ENCODE results near the gene BCAN.
A peak's percentile ranks its signal among the peaks of the same experiment; 100 is the strongest.
"Not testable (repeated sequence)": the region's sequence is repeated elsewhere in the genome, so short reads cannot be mapped to it uniquely, and the experiment has no call there.

The BCAN gene

GRCh38 chr1:156616463-156616862 lies 25.5 kb upstream of the BCAN start:
- peak; percentile 97 for DNase-seq

DNA sequence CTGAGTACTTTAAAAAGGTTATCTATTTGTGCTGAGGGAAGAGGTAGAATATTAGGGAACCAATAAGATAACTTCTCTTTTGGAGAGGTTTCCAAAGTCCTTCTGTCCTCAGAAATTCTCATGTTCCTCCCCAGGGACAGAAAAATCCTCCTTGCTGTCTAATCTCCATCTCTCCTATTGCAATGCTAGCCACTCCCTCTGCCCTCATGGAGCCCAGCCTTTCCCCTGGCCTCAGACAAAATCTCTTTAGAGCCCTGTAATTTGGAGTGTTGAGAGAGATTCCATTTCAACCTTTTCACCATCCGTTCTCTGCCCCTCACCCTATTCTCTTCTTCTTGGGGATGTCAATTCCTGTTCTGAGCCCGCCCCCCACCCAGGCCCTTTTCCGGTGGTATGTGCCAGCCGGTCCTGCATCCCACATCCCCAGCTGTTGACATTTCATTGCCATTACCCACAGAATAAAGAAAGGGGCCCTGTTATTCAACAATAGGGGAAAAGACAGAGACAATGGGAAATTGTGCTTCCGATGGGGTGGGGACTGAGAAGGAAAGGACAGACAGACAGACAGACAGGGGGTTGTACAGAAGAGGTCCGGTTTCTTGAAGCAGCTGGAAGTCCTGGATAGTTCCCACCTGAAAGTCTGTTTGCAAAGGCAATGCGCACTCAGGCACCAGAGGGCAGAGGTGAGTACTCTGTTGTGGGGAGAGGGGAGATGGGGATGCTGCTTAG lies 22.9 kb upstream of the BCAN start, which contains the start of gene HAPLN2:
Gene HAPLN2 (plus strand): TSS at position 563 of the 729 bp plus-strand sequence. CDS start 4,076 bp downstream, outside the sequence.
- peak; percentile 85 for DNase-seq

- no peak for DNase-seq
Measured at GRCh38 chr1:156619582-156619955, 22.3 kb upstream of the BCAN start.

GRCh38 chr1:156622581-156623297 lies 19.2 kb upstream of the BCAN start:
- DNase-seq: peak; percentile 84

DNA sequence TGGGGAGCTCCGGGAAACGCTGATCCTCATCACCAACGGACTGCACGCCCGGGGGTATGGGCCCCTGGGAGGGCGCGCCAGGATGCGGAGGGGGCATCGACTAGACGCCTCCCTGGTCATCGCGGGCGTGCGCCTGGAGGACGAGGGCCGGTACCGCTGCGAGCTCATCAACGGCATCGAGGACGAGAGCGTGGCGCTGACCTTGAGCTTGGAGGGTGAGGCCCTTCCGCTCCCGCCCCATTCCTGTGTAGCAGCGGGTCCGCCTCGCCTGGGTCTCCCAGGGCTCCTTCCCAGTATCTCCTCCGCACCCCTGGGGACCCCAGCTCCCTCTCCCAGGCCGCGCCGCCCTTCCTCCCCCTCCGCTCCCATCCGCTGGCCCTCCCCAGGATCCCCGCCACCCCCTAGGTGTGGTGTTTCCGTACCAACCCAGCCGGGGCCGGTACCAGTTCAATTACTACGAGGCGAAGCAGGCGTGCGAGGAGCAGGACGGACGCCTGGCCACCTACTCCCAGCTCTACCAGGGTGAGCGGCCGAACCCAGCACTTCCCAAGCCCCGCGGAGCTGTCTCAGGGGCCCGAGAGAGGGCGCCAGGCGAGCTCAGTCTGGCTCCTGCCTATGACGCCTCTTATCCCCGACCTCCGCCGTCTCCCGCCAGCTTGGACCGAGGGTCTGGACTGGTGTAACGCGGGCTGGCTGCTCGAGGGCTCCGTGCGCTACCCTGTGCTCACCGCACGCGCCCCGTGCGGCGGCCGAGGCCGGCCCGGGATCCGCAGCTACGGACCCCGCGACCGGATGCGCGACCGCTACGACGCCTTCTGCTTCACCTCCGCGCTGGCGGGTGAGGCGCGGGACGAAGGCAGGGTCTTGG lies 17.7 kb upstream of the BCAN start:
- DNase-seq: peak; percentile 92

DNA sequence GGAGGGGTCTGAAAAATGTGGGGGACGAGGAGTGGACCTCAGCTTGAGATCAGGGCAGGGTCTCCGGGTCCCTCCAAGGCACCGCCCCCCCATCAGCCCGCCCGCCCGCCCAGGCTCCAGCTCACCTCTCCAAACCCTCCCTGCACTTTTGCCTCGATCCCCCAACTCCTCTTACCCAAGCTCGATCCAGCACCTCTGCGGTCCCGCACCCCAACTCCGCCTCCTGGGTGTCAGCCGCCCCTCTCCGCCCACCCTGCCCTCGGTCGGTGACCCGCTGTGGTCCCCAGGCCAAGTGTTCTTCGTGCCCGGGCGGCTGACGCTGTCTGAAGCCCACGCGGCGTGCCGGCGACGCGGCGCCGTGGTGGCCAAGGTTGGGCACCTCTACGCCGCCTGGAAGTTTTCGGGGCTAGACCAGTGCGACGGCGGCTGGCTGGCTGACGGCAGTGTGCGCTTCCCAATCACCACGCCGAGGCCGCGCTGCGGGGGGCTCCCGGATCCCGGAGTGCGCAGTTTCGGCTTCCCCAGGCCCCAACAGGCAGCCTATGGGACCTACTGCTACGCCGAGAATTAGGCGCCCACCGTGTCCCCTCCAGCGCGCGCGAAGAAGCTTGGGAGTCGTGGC lies 17.0 kb upstream of the BCAN start:
- DNase-seq: peak; percentile 60

- DNase-seq: peak; percentile 87
Measured at GRCh38 chr1:156625436-156626078, 16.4 kb upstream of the BCAN start.

GRCh38 chr1:156626079-156626438 lies 15.9 kb upstream of the BCAN start:
- no peak for DNase-seq

- DNase-seq: peak; percentile 89
Measured at GRCh38 chr1:156627313-156627880, 14.5 kb upstream of the BCAN start.

DNA sequence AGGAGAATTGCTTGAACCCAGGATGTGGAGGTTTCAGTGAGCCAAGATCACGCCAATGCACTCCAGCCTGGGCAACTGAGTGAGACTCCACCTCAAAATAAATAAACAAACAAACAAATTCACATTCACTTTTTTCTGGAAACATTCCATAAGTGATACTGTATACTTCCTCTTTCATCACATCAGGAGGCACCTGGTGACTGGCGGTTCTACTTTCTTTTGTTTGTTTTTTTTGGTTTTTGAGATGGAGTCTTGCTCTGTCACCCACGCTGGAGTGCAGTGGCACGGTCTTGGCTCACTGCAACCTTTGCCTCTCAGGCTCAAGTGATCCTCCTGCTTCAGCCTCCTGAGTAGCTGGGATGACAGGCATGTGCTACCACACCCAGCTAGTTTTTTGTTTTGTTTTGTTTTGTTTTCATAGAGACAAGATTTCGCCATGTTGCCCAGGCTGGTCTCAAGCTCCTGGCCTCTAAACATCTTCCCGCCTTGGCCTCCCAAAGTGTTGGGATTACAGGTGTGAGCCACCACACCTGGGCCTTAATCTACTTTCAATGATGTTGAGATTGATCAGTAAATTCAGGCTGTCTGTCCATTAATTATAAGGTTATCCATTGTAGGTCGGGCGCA lies 12.0 kb upstream of the BCAN start:
- no peak for DNase-seq

GRCh38 chr1:156631152-156631551 lies 10.8 kb upstream of the BCAN start:
- not testable (repeated sequence) for DNase-seq

DNA sequence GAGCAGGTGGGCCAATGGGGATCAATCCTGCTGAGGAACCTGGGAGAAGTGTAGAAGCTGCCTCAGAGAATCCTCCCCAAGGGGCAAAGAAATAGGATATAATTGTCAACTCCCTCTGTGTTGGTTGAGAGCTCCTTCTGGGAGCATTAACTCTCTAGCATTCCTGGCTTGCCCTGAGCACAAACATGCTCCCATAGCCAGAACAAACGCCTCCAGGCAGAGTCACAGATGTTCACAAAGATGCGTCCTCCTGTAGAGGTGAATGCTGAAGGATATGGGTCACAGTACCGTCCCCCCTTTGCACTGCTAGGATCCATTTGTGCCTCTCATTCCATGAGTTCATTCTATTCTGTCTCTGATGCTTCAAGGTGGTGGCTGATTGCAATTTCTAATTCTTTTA lies 9.6 kb upstream of the BCAN start:
- no peak for DNase-seq

- no peak for DNase-seq
Measured at GRCh38 chr1:156638189-156638985, 3.5 kb upstream of the BCAN start.

DNA sequence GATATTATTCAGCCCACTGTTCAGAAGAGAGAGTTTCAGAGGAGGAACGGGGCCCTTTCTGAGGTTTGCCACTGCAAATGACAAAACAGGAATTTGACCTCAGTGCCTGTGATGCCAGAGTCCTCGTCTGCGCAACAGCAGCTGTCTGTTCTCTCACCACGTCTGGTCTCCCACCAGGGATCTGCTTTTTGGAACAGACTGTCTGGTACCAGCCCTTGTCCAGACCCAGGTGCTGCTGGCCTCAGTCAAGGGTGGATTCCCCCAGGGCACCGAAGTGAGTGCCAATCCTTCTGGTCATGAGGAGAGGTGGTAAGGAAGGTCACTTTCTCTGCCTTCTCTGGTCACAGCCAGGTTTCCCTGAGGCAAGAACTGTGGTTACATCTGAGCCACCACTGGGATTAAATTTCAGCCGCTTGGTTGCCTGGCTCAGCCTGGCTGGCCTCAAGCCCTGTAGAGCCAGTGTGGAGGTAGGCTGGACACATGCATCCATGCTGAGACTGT lies 2.3 kb upstream of the BCAN start:
- no peak for DNase-seq

DNA sequence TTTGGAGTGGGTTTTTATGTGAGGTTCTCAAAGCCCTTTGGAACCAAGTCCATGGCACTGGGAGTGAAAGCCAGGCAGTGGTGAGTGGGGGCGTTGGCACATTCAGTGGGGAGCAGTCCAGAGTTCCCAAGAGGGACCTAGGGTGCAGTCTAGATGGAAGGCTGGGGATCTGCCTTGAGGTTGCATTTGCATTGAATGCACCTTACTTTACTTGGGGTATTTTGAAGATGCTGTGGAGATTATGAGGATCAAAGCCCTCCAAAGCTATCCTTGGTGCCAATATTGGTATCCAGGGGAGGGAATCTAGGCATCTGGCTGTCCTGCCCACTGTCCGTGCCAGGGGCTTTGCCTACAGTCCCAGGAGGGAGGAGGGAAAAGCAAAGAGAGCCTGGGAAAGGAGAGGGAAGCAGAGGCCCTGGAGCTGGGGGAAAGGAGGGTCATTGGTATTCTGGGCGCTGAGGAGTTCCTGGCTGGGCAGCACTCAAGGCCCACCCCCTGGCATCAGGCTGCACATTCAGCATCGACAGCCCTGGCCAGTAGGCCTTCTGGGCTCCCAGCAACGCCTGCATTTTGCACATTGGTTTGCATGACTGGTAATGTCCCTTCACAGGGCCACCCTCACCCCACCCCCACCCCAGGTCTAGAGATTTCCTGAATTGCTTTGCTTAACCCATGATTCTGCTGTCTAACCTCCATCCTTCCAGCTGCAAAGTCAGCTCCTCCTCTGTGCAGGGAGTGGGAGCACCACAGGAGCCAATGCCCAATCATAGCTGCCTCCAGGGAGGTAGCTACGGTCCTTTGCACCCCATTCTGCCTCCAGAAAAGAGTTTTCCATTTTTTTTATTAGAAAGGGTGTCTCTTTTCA lies 843 bp upstream of the BCAN start:
- no peak for DNase-seq

- DNase-seq: no peak
Measured at GRCh38 chr1:156642265-156643048, 540 bp downstream of the BCAN start.

GRCh38 chr1:156643049-156643777 lies 1.3 kb downstream of the BCAN start:
- no peak for DNase-seq

- no peak for DNase-seq
Measured at GRCh38 chr1:156643778-156644092, 1.8 kb downstream of the BCAN start.

Measured in NCI-H82 (cell line).